ENCODE data around the gene MT1A.
"Not testable (repeated sequence)": the region's sequence is repeated elsewhere in the genome, so short reads cannot be mapped to it uniquely, and the experiment has no call there.

The MT1A gene

DNA sequence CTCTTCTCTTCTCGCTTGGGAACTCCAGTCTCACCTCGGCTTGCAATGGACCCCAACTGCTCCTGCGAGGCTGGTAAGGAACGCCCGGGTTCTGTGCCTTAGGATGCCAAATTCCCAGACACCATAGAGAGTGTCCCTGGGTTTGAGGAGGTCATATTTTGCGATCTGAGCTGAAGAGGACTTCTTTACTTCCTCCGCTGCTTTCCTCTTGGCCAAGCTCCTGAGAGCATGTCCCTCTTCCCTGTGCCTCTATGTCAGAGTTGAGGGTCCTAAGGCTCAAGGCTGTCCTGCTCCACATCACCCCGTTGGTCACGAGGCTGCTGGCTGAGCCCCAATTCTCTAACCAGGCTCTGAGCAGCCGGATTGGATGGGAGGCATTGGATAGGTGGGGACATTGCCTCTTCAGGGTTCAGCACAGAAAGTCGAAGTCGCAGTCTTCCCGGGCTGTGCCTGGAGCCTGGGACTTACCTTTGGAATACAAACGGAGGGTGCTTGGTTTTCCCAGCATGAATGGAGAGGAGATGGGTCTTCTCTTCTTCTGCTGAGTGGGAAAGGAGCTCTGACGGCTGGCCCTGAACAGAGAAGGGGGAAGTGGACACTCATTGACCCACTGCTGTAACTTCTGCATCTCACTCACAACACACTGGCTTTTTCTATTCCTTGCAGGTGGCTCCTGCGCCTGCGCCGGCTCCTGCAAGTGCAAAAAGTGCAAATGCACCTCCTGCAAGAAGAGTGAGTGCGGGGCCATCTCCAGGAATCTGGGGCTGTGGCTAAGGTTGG lies 31.6 kb downstream of the MT1A start:
- Histone ChIP-seq H3K9ac (ENCODE audit: low read length) (peak overlapping the region; percentile 20), H3K9me3 (ENCODE audit: control insufficient read depth, low read length) (no peaks in the 10 kb centered on the region), H3K36me3 (ENCODE audit: control insufficient read depth, insufficient read depth, low read length) (no peaks in the 10 kb centered on the region), H3K4me3 (ENCODE audit: low read length) (peak overlapping the region; percentile 70), H3K27me3 (ENCODE audit: control insufficient read depth, insufficient read depth, low read length) (peaks cover 37% of the 10 kb centered on the region), H3K4me1 (ENCODE audit: control insufficient read depth, insufficient read depth, low read length) (peaks cover 27% of the 10 kb centered on the region)

DNA sequence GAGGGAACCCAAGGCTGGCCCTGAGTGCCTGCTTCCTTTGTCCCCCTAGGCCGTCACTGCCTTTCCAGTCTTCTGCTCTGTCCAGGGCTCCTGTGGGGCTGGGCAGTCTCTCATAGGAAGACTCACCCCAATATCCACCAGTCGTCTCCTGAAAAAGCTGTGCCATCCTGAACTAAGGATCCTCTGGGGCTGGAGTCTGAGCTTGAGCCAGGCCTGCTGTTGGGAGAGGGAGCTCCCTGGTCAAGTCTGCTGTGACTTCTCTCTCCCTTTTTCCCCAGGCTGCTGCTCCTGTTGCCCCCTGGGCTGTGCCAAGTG lies 32.1 kb downstream of the MT1A start:
- Histone ChIP-seq H3K4me3 (ENCODE audit: low read length) (no peak overlapping the region), H3K4me1 (ENCODE audit: control insufficient read depth, insufficient read depth, low read length) (peaks cover 27% of the 10 kb centered on the region), H3K9ac (ENCODE audit: low read length) (no peak overlapping the region), H3K9me3 (ENCODE audit: control insufficient read depth, low read length) (no peaks in the 10 kb centered on the region), H3K36me3 (ENCODE audit: control insufficient read depth, insufficient read depth, low read length) (no peaks in the 10 kb centered on the region), H3K27me3 (ENCODE audit: control insufficient read depth, insufficient read depth, low read length) (peaks cover 37% of the 10 kb centered on the region)

DNA sequence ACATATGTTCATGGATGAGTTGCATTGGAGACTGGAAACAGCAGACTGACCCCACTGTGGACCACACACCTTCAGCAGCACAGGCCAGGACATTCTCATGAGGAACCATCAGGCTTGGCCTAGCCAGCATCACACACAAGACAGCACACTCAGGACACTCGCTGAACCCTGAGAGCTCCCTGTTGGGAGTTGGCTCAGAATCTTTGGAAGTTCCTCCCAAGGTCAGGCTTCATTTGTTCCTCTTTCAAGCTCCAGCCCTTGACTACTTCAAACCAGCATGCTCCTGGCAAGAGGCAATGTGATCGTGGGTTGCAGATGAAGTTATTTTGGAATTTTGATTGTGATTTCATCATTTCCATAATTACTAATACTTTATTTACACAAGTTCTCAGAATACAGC lies 33.2 kb downstream of the MT1A start:
- Histone ChIP-seq H3K4me1 (ENCODE audit: control insufficient read depth, insufficient read depth, low read length) (peaks cover 27% of the 10 kb centered on the region), H3K27me3 (ENCODE audit: control insufficient read depth, insufficient read depth, low read length) (peaks cover 43% of the 10 kb centered on the region)
- H3K4me3 ChIP-seq (ENCODE audit: low read length); H3K9ac ChIP-seq (ENCODE audit: low read length); H3K36me3 ChIP-seq (ENCODE audit: control insufficient read depth, insufficient read depth, low read length); H3K9me3 ChIP-seq (ENCODE audit: control insufficient read depth, low read length): not testable (repeated sequence)

DNA sequence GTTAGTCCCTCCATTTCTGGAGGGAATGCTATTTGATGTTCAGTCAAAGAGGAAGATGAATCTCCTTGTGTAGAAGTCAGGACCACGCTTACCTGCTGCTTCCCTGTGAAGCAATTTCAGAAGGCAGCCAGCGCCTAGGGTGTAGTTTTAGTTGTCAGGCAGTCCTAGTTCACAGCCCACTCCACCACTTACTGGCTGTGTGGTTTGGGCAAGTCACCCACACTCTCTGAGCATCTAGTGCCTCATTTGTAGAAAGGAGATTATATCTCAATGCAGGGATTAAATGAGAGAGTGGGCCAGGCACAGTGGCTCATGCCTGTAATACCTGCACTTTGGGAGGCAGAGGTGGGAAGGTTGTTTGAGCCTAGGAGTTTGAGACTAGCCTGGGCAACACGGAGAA lies 33.7 kb downstream of the MT1A start:
- H3K4me3 ChIP-seq (ENCODE audit: low read length); H3K9me3 ChIP-seq (ENCODE audit: control insufficient read depth, low read length): not testable (repeated sequence)
- peaks cover 40% of the 10 kb centered on the region for H3K27me3 ChIP-seq (ENCODE audit: control insufficient read depth, insufficient read depth, low read length)

DNA sequence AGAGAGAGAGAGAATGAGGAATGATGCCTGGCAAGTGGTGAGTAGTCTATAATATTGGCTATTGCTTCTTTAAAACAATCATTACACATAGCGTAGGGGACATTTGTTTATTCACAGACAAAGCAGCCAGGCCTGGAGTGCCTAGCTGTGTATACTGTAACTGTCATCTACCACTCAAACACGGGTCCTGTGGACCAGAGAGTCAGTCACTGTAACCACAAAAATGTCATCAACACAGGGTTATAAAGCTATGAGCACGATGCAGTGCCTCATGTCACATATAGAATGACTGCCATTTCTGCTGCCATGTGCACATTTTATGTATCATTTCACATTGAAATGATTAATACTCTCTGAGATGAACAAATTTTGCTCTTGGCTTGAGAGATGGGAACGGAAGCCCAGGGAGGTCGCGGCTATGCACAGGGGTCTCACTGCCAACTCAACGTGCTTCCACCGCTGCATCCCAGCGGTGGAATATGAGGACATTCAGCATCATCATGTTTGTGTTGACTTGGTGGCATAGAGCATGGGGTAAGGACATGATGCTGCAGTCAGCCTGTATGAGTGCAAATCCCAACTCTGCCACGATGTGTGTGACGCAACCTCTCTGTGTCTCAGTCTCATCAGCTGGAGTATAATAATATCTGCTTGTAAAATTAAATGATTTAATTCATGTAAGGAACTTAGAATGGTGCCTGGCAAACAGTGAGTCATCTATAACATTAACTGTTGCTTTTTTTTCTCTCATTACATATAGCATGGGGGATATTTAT lies 34.5 kb downstream of the MT1A start:
- peaks cover 23% of the 10 kb centered on the region for H3K4me1 ChIP-seq (ENCODE audit: control insufficient read depth, insufficient read depth, low read length)
- H3K36me3 ChIP-seq (ENCODE audit: control insufficient read depth, insufficient read depth, low read length): no peaks in the 10 kb centered on the region
- no peaks in the 10 kb centered on the region for H3K9me3 ChIP-seq (ENCODE audit: control insufficient read depth, low read length)
- no peak overlapping the region for H3K9ac ChIP-seq (ENCODE audit: low read length)
- no peak overlapping the region for H3K4me3 ChIP-seq (ENCODE audit: low read length)
- peaks cover 34% of the 10 kb centered on the region for H3K27me3 ChIP-seq (ENCODE audit: control insufficient read depth, insufficient read depth, low read length)

More for the DNA sequence above, 33.7 kb downstream of the MT1A start:
- not testable (repeated sequence) for H3K9ac ChIP-seq (ENCODE audit: low read length); H3K36me3 ChIP-seq (ENCODE audit: control insufficient read depth, insufficient read depth, low read length)
- peaks cover 27% of the 10 kb centered on the region for H3K4me1 ChIP-seq (ENCODE audit: control insufficient read depth, insufficient read depth, low read length)

DNA sequence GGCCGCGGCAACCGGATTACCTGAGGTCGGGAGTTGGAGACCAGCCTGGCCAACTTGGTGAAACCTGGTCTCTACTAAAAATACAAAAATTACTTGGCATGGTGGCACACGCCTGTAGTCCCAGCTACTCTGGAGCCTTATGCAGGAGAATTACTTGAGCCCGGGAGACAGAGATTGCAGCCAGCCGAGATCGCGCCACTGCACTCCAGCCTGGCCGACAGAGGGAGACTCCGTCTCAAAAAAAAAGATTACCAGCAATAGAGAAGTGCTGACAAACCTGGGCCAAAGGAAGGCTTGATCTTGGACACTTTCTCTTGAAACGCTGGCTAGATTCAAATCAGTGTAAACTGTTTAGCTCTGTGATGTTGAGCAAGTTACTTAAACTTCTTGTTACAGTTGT lies 35.5 kb downstream of the MT1A start:
- no peak overlapping the region for H3K4me3 ChIP-seq (ENCODE audit: low read length)
- peaks cover 24% of the 10 kb centered on the region for H3K27me3 ChIP-seq (ENCODE audit: control insufficient read depth, insufficient read depth, low read length)
- no peaks in the 10 kb centered on the region for H3K9me3 ChIP-seq (ENCODE audit: control insufficient read depth, low read length)
- H3K36me3 ChIP-seq (ENCODE audit: control insufficient read depth, insufficient read depth, low read length): no peaks in the 10 kb centered on the region
- peaks cover 13% of the 10 kb centered on the region for H3K4me1 ChIP-seq (ENCODE audit: control insufficient read depth, insufficient read depth, low read length)
- H3K9ac ChIP-seq (ENCODE audit: low read length): no peak overlapping the region

DNA sequence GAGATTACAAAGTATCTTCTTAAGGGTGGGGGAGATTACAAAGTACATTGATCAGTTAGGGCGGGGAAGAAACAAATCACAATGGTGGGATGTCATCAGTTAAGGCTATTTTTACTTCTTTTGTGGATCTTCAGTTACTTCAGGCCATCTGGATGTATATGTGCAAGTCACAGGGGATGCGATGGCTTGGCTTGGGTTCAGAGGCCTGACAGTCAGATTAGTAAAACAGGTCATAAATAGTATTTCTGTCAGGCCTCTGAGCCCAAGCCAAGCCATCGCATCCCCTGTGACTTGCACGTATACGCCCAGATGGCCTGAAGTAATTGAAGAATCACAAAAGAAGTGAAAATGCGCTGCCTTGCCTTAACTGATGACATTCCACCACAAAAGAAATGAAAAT lies 36.1 kb downstream of the MT1A start:
- H3K27me3 ChIP-seq (ENCODE audit: control insufficient read depth, insufficient read depth, low read length): peaks cover 19% of the 10 kb centered on the region
- H3K4me3 ChIP-seq (ENCODE audit: low read length); H3K9me3 ChIP-seq (ENCODE audit: control insufficient read depth, low read length); H3K4me1 ChIP-seq (ENCODE audit: control insufficient read depth, insufficient read depth, low read length); H3K9ac ChIP-seq (ENCODE audit: low read length); H3K36me3 ChIP-seq (ENCODE audit: control insufficient read depth, insufficient read depth, low read length): not testable (repeated sequence)

DNA sequence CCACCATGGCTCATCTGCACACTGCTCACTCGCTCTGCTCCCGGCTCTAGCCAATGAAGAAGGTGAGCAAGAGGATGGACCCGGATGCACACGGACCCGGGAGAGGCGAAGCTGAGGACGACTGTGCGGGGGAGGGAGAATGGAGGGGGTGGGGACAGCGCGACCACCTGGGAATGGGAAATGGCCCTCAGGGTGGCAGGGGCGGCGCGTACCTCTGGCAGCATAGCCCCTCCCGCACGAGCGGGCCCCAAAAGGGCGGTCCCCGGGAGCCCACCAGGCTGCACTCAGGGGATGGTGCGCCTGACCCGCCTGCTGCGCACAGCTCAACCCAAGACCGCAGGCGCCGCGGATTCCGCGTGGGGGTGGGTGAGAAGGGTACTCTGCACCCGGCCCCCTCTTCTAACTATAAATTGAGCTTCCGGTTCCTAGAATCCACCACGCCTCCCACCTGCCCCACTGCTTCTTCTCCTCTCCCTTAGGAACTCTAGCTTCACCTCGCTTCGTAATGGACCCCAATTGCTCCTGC lies 37.3 kb downstream of the MT1A start:
- Histone ChIP-seq H3K27me3 (ENCODE audit: control insufficient read depth, insufficient read depth, low read length) (peaks cover 7% of the 10 kb centered on the region), H3K9me3 (ENCODE audit: control insufficient read depth, low read length) (no peaks in the 10 kb centered on the region), H3K9ac (ENCODE audit: low read length) (peak overlapping the region; percentile 24), H3K36me3 (ENCODE audit: control insufficient read depth, insufficient read depth, low read length) (no peaks in the 10 kb centered on the region), H3K4me1 (ENCODE audit: control insufficient read depth, insufficient read depth, low read length) (no peaks in the 10 kb centered on the region), H3K4me3 (ENCODE audit: low read length) (no peak overlapping the region)

DNA sequence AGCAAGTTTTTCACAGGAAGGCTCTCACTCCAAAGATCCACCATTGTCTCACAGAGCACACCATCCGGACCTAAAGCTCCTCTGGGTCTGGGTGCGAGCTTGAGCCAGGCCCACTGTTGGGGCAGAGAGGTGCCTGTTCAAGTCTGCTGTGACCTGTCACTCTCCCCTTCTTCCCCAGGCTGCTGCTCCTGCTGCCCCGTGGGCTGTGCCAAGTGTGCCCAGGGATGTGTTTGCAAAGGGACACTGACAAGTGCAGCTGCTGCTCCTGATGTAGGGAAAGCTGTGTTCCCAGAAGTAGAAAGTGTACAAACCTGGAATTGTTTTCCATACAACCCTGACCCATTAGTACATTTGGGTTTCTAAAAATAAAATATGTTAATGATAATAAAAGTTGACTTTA lies 39.0 kb downstream of the MT1A start:
- Histone ChIP-seq H3K4me1 (ENCODE audit: control insufficient read depth, insufficient read depth, low read length) (peaks cover 7% of the 10 kb centered on the region), H3K36me3 (ENCODE audit: control insufficient read depth, insufficient read depth, low read length) (no peaks in the 10 kb centered on the region)

DNA sequence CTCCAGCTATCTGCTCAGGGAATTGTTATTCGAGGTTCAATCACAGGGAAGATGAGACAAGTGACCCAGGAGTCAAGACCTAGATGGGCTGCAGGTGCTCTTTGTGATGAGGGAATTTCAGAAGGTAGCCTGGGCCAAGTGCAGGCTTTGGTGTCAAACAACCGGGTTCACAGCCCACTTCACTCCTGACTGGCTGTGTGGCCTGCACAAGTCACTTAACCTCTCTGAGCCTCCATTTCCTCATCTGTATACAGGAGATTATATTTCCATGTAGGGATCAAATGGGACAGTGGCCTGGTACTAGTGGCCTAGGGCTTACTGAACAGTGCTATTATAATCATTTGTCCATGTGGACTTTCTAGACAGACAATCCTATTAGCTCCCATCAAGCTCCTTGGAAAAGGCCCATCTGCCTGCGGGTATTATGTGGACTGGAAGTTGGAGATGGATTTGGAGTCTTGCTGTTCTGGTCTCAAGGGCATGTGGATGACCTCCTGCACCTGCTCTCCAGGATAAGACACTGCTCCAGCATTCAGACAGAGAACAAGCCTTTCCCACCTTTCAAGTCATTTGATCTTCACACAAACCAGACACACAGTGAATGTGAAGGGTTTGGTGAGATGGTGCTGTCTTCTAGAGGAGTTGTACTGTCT lies 40.7 kb downstream of the MT1A start:
- H3K9ac ChIP-seq (ENCODE audit: low read length): no peak overlapping the region
- peaks cover 24% of the 10 kb centered on the region for H3K4me1 ChIP-seq (ENCODE audit: control insufficient read depth, insufficient read depth, low read length)
- H3K27me3 ChIP-seq (ENCODE audit: control insufficient read depth, insufficient read depth, low read length): peaks cover 6% of the 10 kb centered on the region
- no peaks in the 10 kb centered on the region for H3K36me3 ChIP-seq (ENCODE audit: control insufficient read depth, insufficient read depth, low read length)
- H3K9me3 ChIP-seq (ENCODE audit: control insufficient read depth, low read length): no peaks in the 10 kb centered on the region
- no peak overlapping the region for H3K4me3 ChIP-seq (ENCODE audit: low read length)

More for the DNA sequence above, 39.0 kb downstream of the MT1A start:
- Histone ChIP-seq H3K9me3 (ENCODE audit: control insufficient read depth, low read length) (no peaks in the 10 kb centered on the region), H3K4me3 (ENCODE audit: low read length) (no peak overlapping the region), H3K27me3 (ENCODE audit: control insufficient read depth, insufficient read depth, low read length) (peaks cover 6% of the 10 kb centered on the region), H3K9ac (ENCODE audit: low read length) (no peak overlapping the region)

DNA sequence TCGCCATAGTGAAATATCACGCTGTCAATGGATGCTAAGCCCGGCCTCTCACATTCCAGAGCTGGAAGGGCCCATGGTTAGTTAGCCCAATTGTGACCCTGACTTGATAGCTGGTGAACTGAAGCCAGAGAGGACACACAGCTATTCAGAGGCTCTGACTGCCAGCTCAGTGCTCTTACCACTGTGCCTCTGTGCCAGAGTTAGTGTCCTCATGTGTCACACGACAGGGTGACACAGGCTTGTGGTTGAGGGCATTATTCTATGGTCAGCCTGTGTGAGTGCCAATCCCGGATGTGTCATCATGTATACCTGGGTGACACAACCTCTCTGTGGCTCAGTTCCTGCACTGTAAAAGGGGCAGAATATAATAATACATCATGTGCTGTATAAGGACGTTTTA lies 41.4 kb downstream of the MT1A start:
- H3K9me3 ChIP-seq (ENCODE audit: control insufficient read depth, low read length): no peaks in the 10 kb centered on the region
- no peak overlapping the region for H3K4me3 ChIP-seq (ENCODE audit: low read length)
- H3K36me3 ChIP-seq (ENCODE audit: control insufficient read depth, insufficient read depth, low read length): no peaks in the 10 kb centered on the region
- no peak overlapping the region for H3K9ac ChIP-seq (ENCODE audit: low read length)
- peaks cover 6% of the 10 kb centered on the region for H3K27me3 ChIP-seq (ENCODE audit: control insufficient read depth, insufficient read depth, low read length)
- H3K4me1 ChIP-seq (ENCODE audit: control insufficient read depth, insufficient read depth, low read length): peaks cover 27% of the 10 kb centered on the region

Measured in mucosa of stomach (tissue), 1 donor.